Measurements from ENCODE around the gene PAPPA2. TPM values are rescaled to one million over a fixed set of nuclear protein-coding genes. Genes with fewer than 3 reads are reported as not detected.

The PAPPA2 gene
- total RNA-seq, 1 experiment from 2014 or later: not detected

DNA sequence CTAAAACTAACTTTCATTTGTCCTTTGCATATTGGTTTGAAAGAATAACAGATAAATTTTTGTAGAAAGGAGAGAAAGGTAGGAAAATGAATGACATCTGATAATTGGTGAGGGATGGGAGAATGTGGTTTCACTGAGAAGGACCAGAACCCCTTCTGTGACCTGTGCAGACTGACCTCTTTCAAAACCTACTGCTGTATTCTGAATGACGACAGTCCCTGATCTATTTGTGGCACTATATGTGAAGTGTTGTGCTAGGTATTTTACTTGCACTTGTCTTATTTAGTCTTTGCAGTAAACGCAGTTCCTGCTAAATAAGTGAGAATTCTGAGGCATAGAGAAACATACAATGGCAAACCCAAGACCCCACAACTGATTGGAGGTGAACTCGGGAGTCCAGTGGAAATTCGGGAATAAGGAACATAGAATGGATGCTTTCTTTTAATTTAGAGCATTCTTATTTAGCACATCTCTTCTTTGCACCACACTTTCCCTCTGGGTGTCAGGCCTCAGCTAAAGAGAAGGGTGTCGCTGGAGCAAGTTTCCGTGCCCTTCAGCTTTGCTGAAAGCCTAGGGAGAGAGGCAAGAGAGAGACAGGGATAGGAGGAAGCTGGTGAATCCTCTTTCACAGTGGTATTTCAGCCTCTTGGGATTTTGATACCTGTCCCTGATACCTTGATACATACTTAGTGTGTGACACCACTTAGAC, 230.2 kb downstream of the PAPPA2 start:
- no peak overlapping the region for H2AFZ ChIP-seq
- H3K9me3 ChIP-seq (ENCODE audit: insufficient read depth, low read depth): no peaks in the 10 kb centered on the region
- BruUV-seq (replicated peaks): no TSS peak
- no peaks in the 10 kb centered on the region for H3K79me2 ChIP-seq (ENCODE audit: low read depth)
- H3K9me2 ChIP-seq (ENCODE audit: insufficient read depth): no peaks in the 10 kb centered on the region
- H3F3A ChIP-seq (ENCODE audit: insufficient read depth, low read depth): no peaks in the 10 kb centered on the region
- H3K27ac ChIP-seq: no peak overlapping the region
- peaks cover 13% of the 10 kb centered on the region for H3K27me3 ChIP-seq (ENCODE audit: insufficient read depth, low read depth)
- TF ChIP-seq EZH2 (IDR thresholded peaks at IDR 0.05; ENCODE audit: low read depth): no peak
- TF ChIP-seq, protein P1, sequence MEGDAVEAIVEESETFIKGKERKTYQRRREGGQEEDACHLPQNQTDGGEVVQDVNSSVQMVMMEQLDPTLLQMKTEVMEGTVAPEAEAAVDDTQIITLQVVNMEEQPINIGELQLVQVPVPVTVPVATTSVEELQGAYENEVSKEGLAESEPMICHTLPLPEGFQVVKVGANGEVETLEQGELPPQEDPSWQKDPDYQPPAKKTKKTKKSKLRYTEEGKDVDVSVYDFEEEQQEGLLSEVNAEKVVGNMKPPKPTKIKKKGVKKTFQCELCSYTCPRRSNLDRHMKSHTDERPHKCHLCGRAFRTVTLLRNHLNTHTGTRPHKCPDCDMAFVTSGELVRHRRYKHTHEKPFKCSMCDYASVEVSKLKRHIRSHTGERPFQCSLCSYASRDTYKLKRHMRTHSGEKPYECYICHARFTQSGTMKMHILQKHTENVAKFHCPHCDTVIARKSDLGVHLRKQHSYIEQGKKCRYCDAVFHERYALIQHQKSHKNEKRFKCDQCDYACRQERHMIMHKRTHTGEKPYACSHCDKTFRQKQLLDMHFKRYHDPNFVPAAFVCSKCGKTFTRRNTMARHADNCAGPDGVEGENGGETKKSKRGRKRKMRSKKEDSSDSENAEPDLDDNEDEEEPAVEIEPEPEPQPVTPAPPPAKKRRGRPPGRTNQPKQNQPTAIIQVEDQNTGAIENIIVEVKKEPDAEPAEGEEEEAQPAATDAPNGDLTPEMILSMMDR (conservative IDR thresholded peaks at IDR 0.05): no peak
- intact Hi-C loops (cut with micrococcal nuclease; ENCODE audit: unreplicated experiment): loop anchor here (5.0 kb wide), 1 partner anchor 131 kb away; no protein-coding TSS in a partner anchor
- H3K4me2 ChIP-seq: no peak overlapping the region
- H3K36me3 ChIP-seq (ENCODE audit: low read depth): no peaks in the 10 kb centered on the region
- POLR2A ChIA-PET (ENCODE audit: unreplicated experiment): no interaction called here
- no peak overlapping the region for H3K4me3 ChIP-seq
- CTCF ChIA-PET: no interaction called here
- no peaks in the 10 kb centered on the region for H4K20me1 ChIP-seq (ENCODE audit: insufficient read depth)
- H3K4me1 ChIP-seq (replicated peaks; ENCODE audit: insufficient read depth): no peaks in the 10 kb centered on the region
- DNase-seq: no peak

DNA sequence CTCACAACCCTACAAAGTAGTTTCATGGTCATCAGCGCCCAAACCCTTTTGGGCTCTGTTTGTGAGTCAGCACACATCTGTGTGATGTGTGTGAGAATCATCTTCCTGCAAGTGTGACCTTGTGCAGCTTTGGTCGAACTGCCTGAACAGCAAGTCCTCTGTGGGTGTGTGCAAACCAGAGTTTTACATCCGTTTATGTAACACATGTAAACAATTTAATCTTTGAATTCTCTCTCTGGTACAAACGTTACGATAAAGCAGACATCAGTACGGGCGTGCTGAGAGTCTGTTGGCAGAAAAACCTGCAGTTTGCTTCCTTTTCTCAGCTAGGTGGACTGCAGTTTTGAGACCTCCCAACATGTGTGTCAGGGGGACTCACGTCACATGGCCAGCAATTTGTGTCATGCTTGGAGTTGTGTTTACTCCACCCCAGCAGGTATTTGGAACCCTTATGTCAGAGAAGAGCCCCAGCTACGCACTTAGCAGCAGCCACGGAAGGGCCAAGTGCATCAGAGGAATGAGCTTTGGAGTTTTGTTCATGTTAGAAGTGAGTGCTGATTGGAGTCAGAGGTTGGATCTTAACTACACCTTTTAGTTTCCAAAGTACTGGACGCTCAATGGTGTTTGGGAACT, 230.8 kb downstream of the PAPPA2 start:
- Histone ChIP-seq H3K9me3 (ENCODE audit: insufficient read depth, low read depth) (no peaks in the 10 kb centered on the region), H3K79me2 (ENCODE audit: low read depth) (no peaks in the 10 kb centered on the region), H3K4me1 (replicated peaks; ENCODE audit: insufficient read depth) (no peaks in the 10 kb centered on the region), H3K4me2 (no peak overlapping the region), H3K36me3 (ENCODE audit: low read depth) (no peaks in the 10 kb centered on the region), H3K9me2 (ENCODE audit: insufficient read depth) (no peaks in the 10 kb centered on the region), H3K4me3 (no peak overlapping the region), H3F3A (ENCODE audit: insufficient read depth, low read depth) (no peaks in the 10 kb centered on the region), H4K20me1 (ENCODE audit: insufficient read depth) (no peaks in the 10 kb centered on the region), H3K27me3 (ENCODE audit: insufficient read depth, low read depth) (peaks cover 13% of the 10 kb centered on the region), H3K27ac (no peak overlapping the region), H2AFZ (no peak overlapping the region)
- intact Hi-C loops (cut with micrococcal nuclease; ENCODE audit: unreplicated experiment): loop anchor here (5.0 kb wide), 1 partner anchor 132 kb away; no protein-coding TSS in a partner anchor
- BruUV-seq (replicated peaks): no TSS peak
- no peak for DNase-seq
- ChIA-PET POLR2A (ENCODE audit: unreplicated experiment) (no interaction called here), CTCF (no interaction called here)
- TF ChIP-seq, protein P1 (conservative IDR thresholded peaks at IDR 0.05): no peak
- TF ChIP-seq EZH2 (IDR thresholded peaks at IDR 0.05; ENCODE audit: low read depth): no peak

DNA sequence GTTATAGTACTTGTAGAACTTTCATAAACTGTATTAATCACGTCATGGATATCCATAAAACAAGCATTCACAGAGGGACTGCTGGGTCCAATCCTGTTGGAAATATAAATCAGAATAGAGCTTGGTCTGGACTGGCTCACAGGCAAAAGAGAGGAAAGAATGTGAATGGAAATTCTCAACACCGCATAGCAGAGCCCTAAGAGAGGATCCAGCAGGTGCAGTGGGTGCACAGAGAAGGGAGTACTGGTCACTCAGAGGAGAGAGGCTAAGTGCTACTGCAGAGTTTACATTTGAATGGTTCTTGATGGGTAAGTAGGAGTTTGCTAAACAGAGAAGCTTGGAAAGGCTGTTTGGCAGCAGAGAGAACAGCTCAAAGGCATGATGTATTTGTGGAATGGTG, 231.7 kb downstream of the PAPPA2 start:
- intact Hi-C loops (cut with micrococcal nuclease; ENCODE audit: unreplicated experiment): loop anchor here (5.0 kb wide), 1 partner anchor 132 kb away; no protein-coding TSS in a partner anchor
- no peak overlapping the region for H3K4me3 ChIP-seq
- POLR2A ChIA-PET (ENCODE audit: unreplicated experiment): no interaction called here
- H3K4me2 ChIP-seq: no peak overlapping the region
- no peaks in the 10 kb centered on the region for H3F3A ChIP-seq (ENCODE audit: insufficient read depth, low read depth)
- no peaks in the 10 kb centered on the region for H4K20me1 ChIP-seq (ENCODE audit: insufficient read depth)
- H3K27me3 ChIP-seq (ENCODE audit: insufficient read depth, low read depth): peaks cover 19% of the 10 kb centered on the region
- no peaks in the 10 kb centered on the region for H3K36me3 ChIP-seq (ENCODE audit: low read depth)
- CTCF ChIA-PET: no interaction called here
- no peaks in the 10 kb centered on the region for H3K79me2 ChIP-seq (ENCODE audit: low read depth)
- no peaks in the 10 kb centered on the region for H3K9me3 ChIP-seq (ENCODE audit: insufficient read depth, low read depth)
- H3K9me2 ChIP-seq (ENCODE audit: insufficient read depth): no peaks in the 10 kb centered on the region
- BruUV-seq (replicated peaks): no TSS peak
- no peak overlapping the region for H2AFZ ChIP-seq
- no peak for TF ChIP-seq EZH2 (IDR thresholded peaks at IDR 0.05; ENCODE audit: low read depth)
- TF ChIP-seq, protein P1 (conservative IDR thresholded peaks at IDR 0.05): no peak
- DNase-seq: no peak
- no peaks in the 10 kb centered on the region for H3K4me1 ChIP-seq (replicated peaks; ENCODE audit: insufficient read depth)
- no peak overlapping the region for H3K27ac ChIP-seq

Measured in PC-9 (cell line).